Measurements from ENCODE around the gene PTPN13. TPM values are rescaled to one million over a fixed set of nuclear protein-coding genes. Genes with fewer than 3 reads are reported as not detected.

PTPN13 gene
- total RNA-seq, 4 donors from 2014 or later = 97.3 to 146 (median 125) TPM

DNA sequence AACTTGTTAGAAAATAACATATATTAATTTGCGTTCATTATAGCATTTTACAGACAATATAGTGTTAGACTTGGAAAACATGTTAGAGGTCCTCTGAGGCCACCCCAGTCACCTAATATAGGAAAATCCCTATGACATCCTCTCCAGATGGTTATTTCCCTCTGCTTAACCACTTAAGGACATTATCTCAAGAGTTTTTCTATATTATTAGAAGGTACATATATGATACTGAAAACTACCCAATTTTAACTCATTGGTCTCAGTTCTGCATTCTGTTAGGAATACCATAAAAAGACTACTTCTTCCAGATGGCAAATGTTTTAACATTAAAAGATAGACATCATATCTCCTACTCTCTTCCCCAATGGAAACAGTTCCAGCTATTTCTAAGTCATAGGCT, 21.4 kb downstream of the PTPN13 start:
- Histone ChIP-seq H3K4me1 (peaks cover 2% of the 10 kb centered on the region), H3K4me3 (no peak overlapping the region), H3K9me3 (no peaks in the 10 kb centered on the region), H3K27me3 (no peaks in the 10 kb centered on the region), H3K36me3 (no peaks in the 10 kb centered on the region), H3K27ac (no peak overlapping the region)
- TF ChIP-seq EP300 (IDR thresholded peaks at IDR 0.05) = no peak
- 46% methylated on average over 1 of the region's 1 CpG for WGBS
- DNase-seq (ENCODE audit: low spot score in 2 of 2) = no peak

DNA sequence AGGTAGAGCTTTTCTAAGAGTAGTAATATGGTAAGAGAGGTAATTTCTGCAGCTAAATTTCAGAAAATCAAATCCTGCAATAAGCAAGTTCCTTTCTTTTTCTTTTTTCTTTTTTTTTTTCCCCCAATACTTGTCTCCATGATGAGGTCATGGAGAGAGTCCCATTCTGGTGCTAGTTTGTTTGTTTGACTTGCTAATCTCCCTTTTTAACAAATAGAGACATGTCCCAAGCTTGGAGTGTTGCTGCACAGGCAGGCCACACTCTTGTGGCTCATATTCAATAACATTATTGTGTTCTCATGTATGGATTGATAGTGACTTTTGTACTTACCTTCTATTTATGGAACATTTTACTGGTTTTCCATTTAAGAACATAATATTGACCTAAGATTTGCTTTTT, 25.5 kb downstream of the PTPN13 start:
- no peak for DNase-seq (ENCODE audit: low spot score in 2 of 2)
- no peak for TF ChIP-seq EP300 (IDR thresholded peaks at IDR 0.05)
- TF ChIP-seq, protein P1, sequence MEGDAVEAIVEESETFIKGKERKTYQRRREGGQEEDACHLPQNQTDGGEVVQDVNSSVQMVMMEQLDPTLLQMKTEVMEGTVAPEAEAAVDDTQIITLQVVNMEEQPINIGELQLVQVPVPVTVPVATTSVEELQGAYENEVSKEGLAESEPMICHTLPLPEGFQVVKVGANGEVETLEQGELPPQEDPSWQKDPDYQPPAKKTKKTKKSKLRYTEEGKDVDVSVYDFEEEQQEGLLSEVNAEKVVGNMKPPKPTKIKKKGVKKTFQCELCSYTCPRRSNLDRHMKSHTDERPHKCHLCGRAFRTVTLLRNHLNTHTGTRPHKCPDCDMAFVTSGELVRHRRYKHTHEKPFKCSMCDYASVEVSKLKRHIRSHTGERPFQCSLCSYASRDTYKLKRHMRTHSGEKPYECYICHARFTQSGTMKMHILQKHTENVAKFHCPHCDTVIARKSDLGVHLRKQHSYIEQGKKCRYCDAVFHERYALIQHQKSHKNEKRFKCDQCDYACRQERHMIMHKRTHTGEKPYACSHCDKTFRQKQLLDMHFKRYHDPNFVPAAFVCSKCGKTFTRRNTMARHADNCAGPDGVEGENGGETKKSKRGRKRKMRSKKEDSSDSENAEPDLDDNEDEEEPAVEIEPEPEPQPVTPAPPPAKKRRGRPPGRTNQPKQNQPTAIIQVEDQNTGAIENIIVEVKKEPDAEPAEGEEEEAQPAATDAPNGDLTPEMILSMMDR (IDR thresholded peaks at IDR 0.05) = no peak
- no peak for TF ChIP-seq POLR2A (IDR thresholded peaks at IDR 0.05)
- no peak for TF ChIP-seq POLR2AphosphoS5 (IDR thresholded peaks at IDR 0.05)
- Histone ChIP-seq H3K27ac (no peak overlapping the region), H3K9me3 (no peaks in the 10 kb centered on the region), H3K4me3 (no peak overlapping the region), H3K27me3 (no peaks in the 10 kb centered on the region), H3K4me1 (peaks cover 7% of the 10 kb centered on the region), H3K36me3 (no peaks in the 10 kb centered on the region)

DNA sequence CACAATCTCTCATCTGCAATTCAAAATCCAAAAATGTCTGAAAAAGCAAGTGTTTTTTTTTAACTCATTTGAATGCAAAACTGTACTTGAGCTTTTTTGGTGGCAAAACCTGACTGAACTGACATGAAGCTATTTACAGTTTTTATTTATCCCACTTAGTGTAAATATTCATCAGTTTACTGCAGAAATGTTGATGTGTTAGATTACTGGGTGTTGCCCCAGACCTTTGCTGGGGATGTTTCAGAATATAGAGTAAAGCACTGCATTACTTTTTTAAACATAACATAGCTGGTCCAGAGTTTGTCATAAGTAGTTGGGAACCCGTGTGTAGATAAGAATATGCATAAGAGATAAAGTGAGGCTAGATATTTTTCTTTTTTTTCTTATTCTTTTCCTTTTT, 27.3 kb downstream of the PTPN13 start:
- no peaks in the 10 kb centered on the region for H3K27me3 ChIP-seq
- DNase-seq (ENCODE audit: low spot score in 2 of 2) = no peak
- H3K4me1 ChIP-seq = peaks cover 7% of the 10 kb centered on the region
- H3K27ac ChIP-seq = no peak overlapping the region
- H3K9me3 ChIP-seq = no peaks in the 10 kb centered on the region
- H3K4me3 ChIP-seq = no peak overlapping the region
- 41% methylated on average over 1 of the region's 1 CpG for WGBS
- TF ChIP-seq EP300 (IDR thresholded peaks at IDR 0.05) (no peak), POLR2A (IDR thresholded peaks at IDR 0.05) (no peak), POLR2AphosphoS5 (IDR thresholded peaks at IDR 0.05) (no peak)
- TF ChIP-seq, protein P1 (IDR thresholded peaks at IDR 0.05) = no peak
- H3K36me3 ChIP-seq = no peaks in the 10 kb centered on the region

DNA sequence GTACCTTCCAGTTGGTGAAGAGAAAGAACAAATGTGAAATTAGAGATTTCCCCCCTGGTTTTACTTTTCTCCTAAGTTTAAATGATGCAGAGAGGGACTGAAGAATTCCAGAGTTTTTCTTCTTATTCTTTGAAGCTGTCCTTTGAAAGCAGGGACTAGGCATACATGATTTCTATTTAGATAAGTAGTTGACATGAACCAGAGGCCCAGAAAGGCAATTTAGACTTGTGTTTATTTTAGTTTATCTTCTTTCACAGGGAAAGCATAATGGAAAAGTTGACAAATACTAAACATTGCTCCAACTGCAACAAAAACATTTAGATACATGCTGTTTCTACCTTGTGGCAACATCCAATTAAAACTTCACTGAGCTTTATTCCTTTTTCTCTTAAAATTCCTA, 32.0 kb downstream of the PTPN13 start:
- no peak overlapping the region for H3K4me3 ChIP-seq

DNA sequence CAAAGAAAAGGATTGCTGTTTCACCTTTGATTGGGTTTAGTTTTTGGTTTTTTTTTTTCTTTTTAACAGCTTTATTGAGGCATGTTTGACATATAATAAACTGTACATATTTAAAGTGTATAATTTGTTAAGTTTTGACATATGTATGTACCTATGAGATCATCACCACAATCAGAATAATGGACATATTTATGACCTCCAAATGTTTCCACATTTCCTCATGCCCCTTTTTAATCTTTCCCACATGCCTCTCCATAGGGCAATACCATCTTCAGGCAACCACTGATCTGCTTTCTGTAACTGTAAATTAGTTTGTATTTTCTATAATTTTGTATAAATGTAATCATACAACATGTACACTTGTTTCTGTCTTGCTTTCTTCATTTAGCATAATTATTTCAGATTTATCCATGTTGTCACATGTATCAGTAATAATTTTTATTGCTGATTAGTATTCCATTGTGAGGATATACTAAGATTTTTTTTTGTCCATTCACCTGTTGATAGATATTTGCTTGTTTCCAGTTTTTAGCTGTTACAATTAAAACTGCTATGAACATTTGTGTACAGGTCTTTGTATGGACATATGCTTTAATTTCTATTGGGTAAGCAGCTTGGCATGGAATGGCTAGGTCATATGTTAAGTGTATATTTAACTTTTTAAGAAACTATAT, 33.5 kb downstream of the PTPN13 start:
- Histone ChIP-seq H3K27ac (no peak overlapping the region), H3K9me3 (no peaks in the 10 kb centered on the region), H3K4me1 (peaks cover 2% of the 10 kb centered on the region), H3K36me3 (no peaks in the 10 kb centered on the region), H3K4me3 (no peak overlapping the region), H3K27me3 (no peaks in the 10 kb centered on the region)
- TF ChIP-seq, protein P1 (IDR thresholded peaks at IDR 0.05) = no peak
- no peak for TF ChIP-seq EP300 (IDR thresholded peaks at IDR 0.05)
- no peak for TF ChIP-seq POLR2AphosphoS5 (IDR thresholded peaks at IDR 0.05)
- TF ChIP-seq POLR2A (IDR thresholded peaks at IDR 0.05) = no peak
- DNase-seq (ENCODE audit: low spot score in 2 of 2) = no peak

More for the DNA sequence above, 32.0 kb downstream of the PTPN13 start:
- no peaks in the 10 kb centered on the region for H3K36me3 ChIP-seq
- H3K27me3 ChIP-seq = no peaks in the 10 kb centered on the region
- DNase-seq (ENCODE audit: low spot score in 2 of 2) = no peak
- no peak overlapping the region for H3K27ac ChIP-seq
- TF ChIP-seq POLR2AphosphoS5 (IDR thresholded peaks at IDR 0.05) = no peak
- TF ChIP-seq, protein P1 (IDR thresholded peaks at IDR 0.05) = no peak
- TF ChIP-seq POLR2A (IDR thresholded peaks at IDR 0.05) = no peak
- no peaks in the 10 kb centered on the region for H3K9me3 ChIP-seq
- no peaks in the 10 kb centered on the region for H3K4me1 ChIP-seq

DNA sequence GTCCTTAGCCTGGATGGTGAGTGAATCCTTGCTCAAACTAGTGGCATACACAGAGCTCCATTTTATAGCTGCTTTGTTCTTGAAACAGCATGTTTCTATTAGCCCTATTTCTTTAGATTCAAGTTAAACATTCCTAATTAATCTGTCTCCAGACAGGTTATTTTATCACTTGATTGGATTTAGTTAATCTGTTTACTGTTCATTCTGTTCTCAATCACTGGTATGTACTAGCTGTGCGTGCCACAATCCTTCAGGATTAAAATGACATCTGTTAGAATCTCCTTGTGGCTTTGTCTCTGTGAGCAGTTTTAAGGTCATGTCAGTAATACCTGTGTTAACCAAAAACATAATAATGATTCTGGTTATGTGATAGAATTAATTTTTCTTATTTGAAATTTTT, 36.5 kb downstream of the PTPN13 start:
- H3K9me3 ChIP-seq = no peaks in the 10 kb centered on the region
- H3K4me3 ChIP-seq = no peak overlapping the region
- no peaks in the 10 kb centered on the region for H3K27me3 ChIP-seq
- H3K36me3 ChIP-seq = peaks cover 3% of the 10 kb centered on the region
- no peak for DNase-seq (ENCODE audit: low spot score in 2 of 2)
- WGBS = 74% methylated on average over 1 of the region's 1 CpG
- no peak overlapping the region for H3K27ac ChIP-seq
- peaks cover 2% of the 10 kb centered on the region for H3K4me1 ChIP-seq
- no peak for TF ChIP-seq POLR2A (IDR thresholded peaks at IDR 0.05)
- TF ChIP-seq EP300 (IDR thresholded peaks at IDR 0.05) = no peak
- TF ChIP-seq, protein P1 (IDR thresholded peaks at IDR 0.05) = no peak
- TF ChIP-seq POLR2AphosphoS5 (IDR thresholded peaks at IDR 0.05) = no peak
